T-cell (primary cell): ENCODE measurements around the gene PELI3. TPM values are rescaled to one million over a fixed set of nuclear protein-coding genes. Genes with fewer than 3 reads are reported as not detected.

ENCODE experiments used
- ATAC-seq, 4 experiments: fragments of 200-7000 bp in 3 of 4; fragments of 150-1000 bp in 1 of 4; cut with Tn5 transposase; replicated peaks in 1 of 4; 1 replicate in 3 of 4; 2 replicates in 1 of 4; pipeline ENCODE4 v1.10.0; 2021; ENCODE audit warnings: moderate library complexity in 3 of 4, mild to moderate bottlenecking in 2 of 4, moderate number of reproducible peaks in 1 of 4
- CTCF ChIA-PET, 2 donors: fragments of 300-600 bp; sonication (Branson Sonifier 250); formaldehyde crosslinking; loops; one replicate each; lab custom pipeline; 2022; ENCODE audit warnings: antibody characterized with exemption in 2 of 2; lab: Charles Lee
- POLR2A ChIA-PET, 2 donors: fragments of 300-600 bp; sonication (Branson Sonifier 250); formaldehyde crosslinking; loops; one replicate each; lab custom pipeline; 2022; ENCODE audit warnings: antibody characterized with exemption in 2 of 2; lab: Charles Lee
- DNase-seq, 35 experiments: peaks; one replicate each; pipeline versions ENCODE4 v3.0.0 to v3.0.0-alpha.2; 2013 to 2023
- H3K27ac ChIP-seq: one replicate; pipeline ENCODE4 v1.5.1; 2013; ENCODE audit warnings: low read length
- H3K27me3 ChIP-seq, 2 experiments: replicated peaks in 1 of 2; 1 replicate in 1 of 2; 2 replicates in 1 of 2; pipeline versions ENCODE4 v1.6.1 to v1.7.0; 2013; ENCODE audit warnings: low read length in 1 of 2, mixed read lengths in 1 of 2; ENCODE audit not compliant: control insufficient read depth in 2 of 2, insufficient read depth in 2 of 2; ENCODE audit errors: extremely low read depth in 1 of 2
- H3K36me3 ChIP-seq, 2 donors: 1 replicate in 1 of 2; 2 replicates in 1 of 2; pipeline versions ENCODE4 v1.6.1 to v1.7.0; 2013; ENCODE audit warnings: low read length in 1 of 2; ENCODE audit not compliant: control insufficient read depth in 2 of 2, insufficient read depth in 1 of 2; ENCODE audit errors: extremely low read depth in 1 of 2
- H3K4me1 ChIP-seq, 2 experiments: 1 replicate in 1 of 2; 2 replicates in 1 of 2; pipeline versions ENCODE4 v1.6.1 to v1.7.0; 2013; ENCODE audit warnings: low read length in 2 of 2, mixed read lengths in 1 of 2; ENCODE audit not compliant: insufficient read depth in 2 of 2, control insufficient read depth in 1 of 2; ENCODE audit errors: extremely low read depth in 1 of 2
- H3K4me3 ChIP-seq, 2 donors: 1 replicate in 1 of 2; 2 replicates in 1 of 2; pipeline versions ENCODE4 v1.5.1 to v1.7.0; 2013; ENCODE audit warnings: mild to moderate bottlenecking in 2 of 2, low read length in 1 of 2, moderate library complexity in 1 of 2; ENCODE audit not compliant: control insufficient read depth in 1 of 2; ENCODE audit errors: extremely low read depth in 1 of 2
- H3K9me3 ChIP-seq: 2 replicates; pipeline ENCODE4 v1.7.0; 2013
- H3K27ac Mint-ChIP-seq, 2 donors: one replicate each; pipeline ENCODE4 v1.8.0; 2020 to 2021; ENCODE audit warnings: mild to moderate bottlenecking in 2 of 2, mixed read lengths in 2 of 2
- H3K27me3 Mint-ChIP-seq, 2 donors: one replicate each; pipeline ENCODE4 v1.8.0; 2021 to 2022; ENCODE audit warnings: mixed read lengths in 2 of 2
- H3K36me3 Mint-ChIP-seq: one replicate; pipeline ENCODE4 v1.8.0; 2021; ENCODE audit warnings: mixed read lengths
- H3K4me1 Mint-ChIP-seq, 3 donors: one replicate each; pipeline ENCODE4 v1.8.0; 2020 to 2022; ENCODE audit warnings: mixed read lengths in 3 of 3, mild to moderate bottlenecking in 1 of 3
- H3K4me3 Mint-ChIP-seq, 3 donors: one replicate each; pipeline ENCODE4 v1.8.0; 2020 to 2022; ENCODE audit warnings: mild to moderate bottlenecking in 3 of 3, mixed read lengths in 3 of 3, moderate library complexity in 3 of 3
- H3K9me3 Mint-ChIP-seq, 3 donors: one replicate each; pipeline ENCODE4 v1.8.0; 2020 to 2022; ENCODE audit warnings: mixed read lengths in 3 of 3
- WGBS: methylation state at CpG from one replicate; pipeline ENCODE4 v1.1.5; 2013; ENCODE audit warnings: missing lambda C conversion rate; ENCODE audit not compliant: insufficient coverage; 5-methylcytosine and 5-hydroxymethylcytosine counted together
- total RNA-seq, 35 experiments: library from RNA in 6 of 35; stranded (reverse) in 6 of 35; fragments of 120-200 nt in 1 of 35; gene quantifications; one replicate each; pipeline versions ENCODE4 v1.2.1 to v1.2.4 and lab custom pipeline; 2013 to 2026

PELI3 gene
- 10 to 100 TPM; 12.9 to 22.0 (median 13.8) TPM for total RNA-seq
- total RNA-seq (2013), result 8.6 TPM
- 4.2 to 33.8 (median 19.0) reads per million in 29 experiments for total RNA-seq (lab: John Stamatoyannopoulos, UW)

GRCh38 chr11:66466225-66467033 lies at the start of gene PELI3:
TSS of gene PELI3 (plus strand) at chr11:66466905. CDS start at chr11:66468129, 1,224 bp downstream.
- peak; percentile 83 to 97 (median 92) for DNase-seq
- Histone ChIP-seq H3K4me3 (peak within 1 kb of the TSS; percentile 49 to 70), H3K27ac (peak within 1 kb of the TSS; percentile 94)

GRCh38 chr11:66417000-66417399 lies 49.7 kb upstream of the PELI3 start:
- peaks cover 57 to 64% of the 10 kb centered on the region in 2 donors for H3K27me3 Mint-ChIP-seq
- WGBS, result no CpG with 5 or more reads among the region's 11 CpGs
- no peak overlapping the region for H3K27ac ChIP-seq
- H3K36me3 ChIP-seq, result no peaks in the 10 kb centered on the region
- no peak overlapping the region for H3K4me3 Mint-ChIP-seq
- H3K4me1 Mint-ChIP-seq, result peaks cover 6 to 9% (median 6%) of the 10 kb centered on the region in 3 donors
- POLR2A ChIA-PET, result interaction anchor here in 1 of 2 donors (0.5 kb wide), 1 partner anchor 1152 kb away, joined by 6 read pairs; no protein-coding TSS in a partner anchor
- CTCF ChIA-PET, result no interaction called here
- H3K4me1 ChIP-seq, result peaks cover 0 to 14% of the 10 kb centered on the region in 2 experiments
- no peaks in the 10 kb centered on the region for H3K9me3 ChIP-seq
- H3K36me3 Mint-ChIP-seq, result no peaks in the 10 kb centered on the region
- H3K27ac Mint-ChIP-seq, result no peak overlapping the region
- peaks cover 5 to 77% of the 10 kb centered on the region in 2 experiments for H3K27me3 ChIP-seq
- DNase-seq (no peak), ATAC-seq (no peak)
- H3K9me3 Mint-ChIP-seq, result peaks cover 0 to 11% (median 0%) of the 10 kb centered on the region in 3 donors
- no peak overlapping the region for H3K4me3 ChIP-seq

More at GRCh38 chr11:66466225-66467033, at the start of gene PELI3:
- Mint-ChIP-seq H3K27ac (peak within 1 kb of the TSS; percentile 85 to 91), H3K27me3 (no peaks in the 10 kb centered on the region), H3K36me3 (peaks cover 5% of the 10 kb centered on the region), H3K4me3 (peak within 1 kb of the TSS; percentile 83 to 89 (median 88)), H3K4me1 (peaks cover 20 to 30% (median 25%) of the 10 kb centered on the region in 3 donors), H3K9me3 (peaks cover 0 to 5% (median 0%) of the 10 kb centered on the region in 3 donors)
- Histone ChIP-seq H3K27me3 (no peaks in the 10 kb centered on the region), H3K4me1 (peaks cover 7 to 24% of the 10 kb centered on the region in 2 experiments), H3K36me3 (no peaks in the 10 kb centered on the region), H3K9me3 (no peaks in the 10 kb centered on the region)
- CTCF ChIA-PET, result interaction anchor here (0.6 to 1.7 kb wide), 21 partner anchors 12 to 936 kb away, joined by 3 to 13 read pairs (median 5); partner anchors contain the start of genes ACTN3 (in 1 of the 2), DPP3 (in 1 of the 2) and MRPL11 (in 1 of the 2)
- under 1% methylated on average over 52 of the region's 63 CpGs for WGBS
- peak; percentile 88 to 93 (median 90) for ATAC-seq
- POLR2A ChIA-PET, result interaction anchor here (0.5 to 1.1 kb wide), 12 partner anchors 13 to 854 kb away, joined by 3 to 16 read pairs (median 5); partner anchors contain the start of genes RBM4 (in 2 of the 2), BBS1 (in 1 of the 2), DPP3 (in 1 of the 2) and MRPL11 (in 1 of the 2)

GRCh38 chr11:66418168-66418985 lies 48.3 kb upstream of the PELI3 start:
- 13% methylated on average over 7 of the region's 16 CpGs for WGBS
- peaks cover 0 to 14% of the 10 kb centered on the region in 2 experiments for H3K4me1 ChIP-seq
- DNase-seq (peak in 24 of 35 experiments; percentile 7 to 73 (median 40)), ATAC-seq (peak in 3 of 4 experiments; percentile 40 to 52 (median 45))
- ChIA-PET POLR2A (no interaction called here), CTCF (interaction anchor here in 1 of 2 donors (0.6 to 1.1 kb wide), 2 partner anchors 20 to 260 kb away, joined by 3 read pairs; partner anchors contain the start of gene MRPL11)
- no peak overlapping the region for H3K4me3 ChIP-seq
- H3K27ac ChIP-seq, result no peak overlapping the region
- Mint-ChIP-seq H3K27me3 (peaks cover 51 to 57% of the 10 kb centered on the region in 2 donors), H3K36me3 (no peaks in the 10 kb centered on the region), H3K9me3 (peaks cover 0 to 11% (median 0%) of the 10 kb centered on the region in 3 donors), H3K4me1 (peaks cover 6 to 11% (median 9%) of the 10 kb centered on the region in 3 donors), H3K4me3 (no peak overlapping the region), H3K27ac (peak overlapping the region in 1 of 2 donors; percentile 49)
- H3K9me3 ChIP-seq, result no peaks in the 10 kb centered on the region
- no peaks in the 10 kb centered on the region for H3K36me3 ChIP-seq
- H3K27me3 ChIP-seq, result peaks cover 5 to 65% of the 10 kb centered on the region in 2 experiments

- ATAC-seq, result no peak
Measured at GRCh38 chr11:66418986-66419308, 47.8 kb upstream of the PELI3 start.

GRCh38 chr11:66419825-66420224 lies 46.9 kb upstream of the PELI3 start:
- DNase-seq (no peak), ATAC-seq (no peak)
- Histone ChIP-seq H3K4me1 (peaks cover 0 to 14% of the 10 kb centered on the region in 2 experiments), H3K27ac (no peak overlapping the region), H3K27me3 (peaks cover 5 to 59% of the 10 kb centered on the region in 2 experiments), H3K9me3 (no peaks in the 10 kb centered on the region), H3K36me3 (no peaks in the 10 kb centered on the region), H3K4me3 (no peak overlapping the region)
- peaks cover 44 to 46% of the 10 kb centered on the region in 2 donors for H3K27me3 Mint-ChIP-seq
- peaks cover 6 to 11% (median 9%) of the 10 kb centered on the region in 3 donors for H3K4me1 Mint-ChIP-seq
- ChIA-PET POLR2A (no interaction called here), CTCF (interaction anchor here in 1 of 2 donors (0.6 kb wide), 1 partner anchor 12 kb away, joined by 3 read pairs; no protein-coding TSS in a partner anchor)
- H3K27ac Mint-ChIP-seq, result no peak overlapping the region
- 18% methylated on average over 15 of the region's 30 CpGs for WGBS
- no peak overlapping the region for H3K4me3 Mint-ChIP-seq
- peaks cover 0 to 11% (median 0%) of the 10 kb centered on the region in 3 donors for H3K9me3 Mint-ChIP-seq
- H3K36me3 Mint-ChIP-seq, result no peaks in the 10 kb centered on the region

More at GRCh38 chr11:66418986-66419308, 47.8 kb upstream of the PELI3 start:
- no peaks in the 10 kb centered on the region for H3K36me3 ChIP-seq
- no peak overlapping the region for H3K4me3 ChIP-seq
- ChIA-PET POLR2A (no interaction called here), CTCF (no interaction called here)
- peaks cover 0 to 14% of the 10 kb centered on the region in 2 experiments for H3K4me1 ChIP-seq
- Mint-ChIP-seq H3K36me3 (no peaks in the 10 kb centered on the region), H3K27ac (peak overlapping the region in 1 of 2 donors; percentile 49), H3K9me3 (peaks cover 0 to 11% (median 0%) of the 10 kb centered on the region in 3 donors), H3K4me1 (peaks cover 6 to 11% (median 9%) of the 10 kb centered on the region in 3 donors), H3K27me3 (peaks cover 51 to 53% of the 10 kb centered on the region in 2 donors), H3K4me3 (no peak overlapping the region)
- H3K27ac ChIP-seq, result no peak overlapping the region
- DNase-seq, result no peak
- no peaks in the 10 kb centered on the region for H3K9me3 ChIP-seq
- H3K27me3 ChIP-seq, result peaks cover 5 to 60% of the 10 kb centered on the region in 2 experiments
- 88% methylated on average over 2 of the region's 3 CpGs for WGBS
